GM18870 (cell line): ENCODE data around the gene RBM15B.
"Not testable (repeated sequence)": the region's sequence is repeated elsewhere in the genome, so short reads cannot be mapped to it uniquely, and the experiment has no call there.

Experiments used
- ATAC-seq: cut with Tn5 transposase; IDR thresholded peaks from one replicate; pipeline ENCODE4 v1.9.1; 2021; ENCODE audit warnings: moderate library complexity; ENCODE audit not compliant: unreplicated experiment

The RBM15B gene

GRCh38 chr3:51378726-51379125 lies 12.4 kb upstream of the RBM15B start:
- no peak for ATAC-seq

GRCh38 chr3:51379301-51379700 lies 11.8 kb upstream of the RBM15B start:
- ATAC-seq: no peak

GRCh38 chr3:51379746-51380455 lies 11.2 kb upstream of the RBM15B start:
- ATAC-seq: no peak

- no peak for ATAC-seq
Observed at GRCh38 chr3:51380601-51381332, 10.3 kb upstream of the RBM15B start.

GRCh38 chr3:51381333-51381705 lies 9.8 kb upstream of the RBM15B start:
- no peak for ATAC-seq

- ATAC-seq: no peak
Observed at GRCh38 chr3:51382076-51382745, 8.9 kb upstream of the RBM15B start.

GRCh38 chr3:51382947-51383578 lies 8.0 kb upstream of the RBM15B start:
- no peak for ATAC-seq

GRCh38 chr3:51384055-51384725 lies 6.9 kb upstream of the RBM15B start:
- ATAC-seq: peak; percentile 12

GRCh38 chr3:51384726-51385473 lies 6.2 kb upstream of the RBM15B start, which contains the start of gene MANF:
Gene MANF, plus strand, starts transcription at chr3:51385291. Its CDS starts 52 bp downstream, at chr3:51385343.
- peak; percentile 75 for ATAC-seq

GRCh38 chr3:51385621-51386091 lies 5.4 kb upstream of the RBM15B start:
- no peak for ATAC-seq

GRCh38 chr3:51386159-51386851 lies 4.8 kb upstream of the RBM15B start:
- no peak for ATAC-seq

- no peak for ATAC-seq
Observed at GRCh38 chr3:51386852-51387229, 4.2 kb upstream of the RBM15B start.

GRCh38 chr3:51387281-51387680 lies 3.8 kb upstream of the RBM15B start:
- not testable (repeated sequence) for ATAC-seq

GRCh38 chr3:51388286-51389029 lies 2.6 kb upstream of the RBM15B start:
- ATAC-seq: no peak

- no peak for ATAC-seq
Observed at GRCh38 chr3:51389423-51390183, 1.5 kb upstream of the RBM15B start.

GRCh38 chr3:51390246-51391074 lies 625 bp upstream of the RBM15B start:
- peak; percentile 13 for ATAC-seq
